Activated CD8-positive, alpha-beta memory T cell treated with anti-CD3 and anti-CD28 coated beads for 36 hours (primary cell): Measurements from ENCODE around the gene SPATA31E1. TPM values are rescaled to one million over a fixed set of nuclear protein-coding genes. Genes with fewer than 3 reads are reported as not detected.
"Not testable (repeated sequence)": the region's sequence is repeated elsewhere in the genome, so short reads cannot be mapped to it uniquely, and the experiment has no call there.

Experiments used
- CTCF ChIA-PET: fragments of 350-600 bp; sonication (Branson Sonifier 250); formaldehyde crosslinking; loops from one replicate; lab custom pipeline; 2021; ENCODE audit warnings: antibody characterized with exemption; lab: Charles Lee
- POLR2A ChIA-PET: fragments of 350-600 bp; sonication (Branson Sonifier 250); formaldehyde crosslinking; loops from one replicate; lab custom pipeline; 2021; ENCODE audit warnings: antibody characterized with exemption; lab: Charles Lee
- total RNA-seq, 2 experiments: library from RNA; stranded (reverse); gene quantifications; one replicate each; pipeline ENCODE4 v1.2.3, GENCODE V29; 2021

The SPATA31E1 gene
- total RNA-seq, 2 experiments from 2014 or later, result not detected

- ChIA-PET CTCF (interaction anchor here (0.6 kb wide), 1 partner anchor 241 kb away, joined by 3 read pairs; no protein-coding TSS in a partner anchor), POLR2A (no interaction called here)
Measured at GRCh38 chr9:87910821-87911220, 28.1 kb downstream of the SPATA31E1 start.

GRCh38 chr9:87917662-87918061 lies 35.0 kb downstream of the SPATA31E1 start, which contains the start of gene SPATA31C1:
TSS of gene SPATA31C1 (plus strand) at chr9:87917962.
- CTCF ChIA-PET, POLR2A ChIA-PET: not testable (repeated sequence)

DNA sequence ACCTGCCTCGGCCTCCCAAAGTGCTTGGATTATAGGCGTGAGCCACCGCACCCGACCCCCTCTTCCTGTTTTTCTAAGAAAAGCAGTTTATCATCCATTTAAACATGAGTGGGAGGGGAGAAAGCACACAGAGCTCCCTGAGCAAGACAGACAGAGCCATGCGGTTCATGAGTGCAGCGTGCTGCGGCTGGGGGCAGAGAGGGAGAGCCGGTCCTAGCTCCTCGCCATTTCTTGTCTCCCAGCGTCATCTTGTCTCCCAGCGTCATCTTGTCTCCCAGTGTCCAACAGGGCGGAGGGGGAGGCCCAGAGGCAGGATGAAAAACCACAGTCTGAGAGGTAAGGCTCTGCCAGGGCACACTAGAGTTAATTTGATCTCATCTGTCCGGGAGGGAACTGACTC lies 36.3 kb downstream of the SPATA31E1 start:
- POLR2A ChIA-PET, result not testable (repeated sequence)

DNA sequence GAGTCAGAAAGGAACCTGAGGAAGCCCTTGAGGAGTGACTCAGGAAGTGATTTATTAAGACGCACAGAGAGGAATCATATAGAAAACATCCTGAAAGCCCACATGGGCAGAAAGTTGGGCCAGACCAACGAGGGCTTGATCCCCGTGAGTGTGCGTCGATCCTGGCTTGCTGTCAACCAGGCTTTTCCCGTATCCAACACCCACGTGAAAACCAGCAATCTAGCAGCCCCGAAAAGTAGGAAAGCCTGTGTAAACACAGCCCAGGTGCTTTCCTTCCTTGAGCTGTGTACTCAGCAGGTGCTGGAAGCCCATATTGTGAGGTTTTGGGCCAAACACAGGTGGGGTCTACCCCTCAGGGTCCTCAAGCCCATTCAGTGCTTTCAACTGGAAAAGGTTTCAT lies 38.9 kb downstream of the SPATA31E1 start:
- CTCF ChIA-PET, POLR2A ChIA-PET: not testable (repeated sequence)

More for the DNA sequence above, 36.3 kb downstream of the SPATA31E1 start:
- CTCF ChIA-PET, result not testable (repeated sequence)

- CTCF ChIA-PET, POLR2A ChIA-PET: not testable (repeated sequence)
Measured at GRCh38 chr9:87923012-87923411, 40.3 kb downstream of the SPATA31E1 start.

DNA sequence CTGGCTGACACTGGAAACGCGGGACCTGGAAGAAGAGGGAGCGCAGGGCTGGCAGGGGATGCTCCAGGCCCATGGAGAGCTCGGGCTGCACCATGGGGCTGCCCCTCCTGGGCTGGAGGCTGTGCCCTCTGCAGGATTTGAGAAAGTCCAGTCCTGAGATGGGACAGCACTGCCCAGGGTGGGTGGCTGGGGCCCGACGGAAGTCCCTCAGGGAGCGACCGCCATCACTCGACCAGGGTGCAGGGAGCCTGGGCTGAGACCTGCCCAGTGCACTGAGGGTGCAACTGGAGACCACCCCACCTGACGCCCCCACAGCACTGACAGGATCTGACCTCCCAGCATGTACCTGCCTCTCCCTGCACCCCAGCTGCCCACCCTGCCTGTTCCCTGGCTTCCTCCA lies 42.2 kb downstream of the SPATA31E1 start:
- CTCF ChIA-PET, POLR2A ChIA-PET: not testable (repeated sequence)

- CTCF ChIA-PET, POLR2A ChIA-PET: not testable (repeated sequence)
Measured at GRCh38 chr9:87929152-87929551, 46.5 kb downstream of the SPATA31E1 start.

- CTCF ChIA-PET, POLR2A ChIA-PET: not testable (repeated sequence)
Measured at GRCh38 chr9:87934444-87934843, 51.8 kb downstream of the SPATA31E1 start.

DNA sequence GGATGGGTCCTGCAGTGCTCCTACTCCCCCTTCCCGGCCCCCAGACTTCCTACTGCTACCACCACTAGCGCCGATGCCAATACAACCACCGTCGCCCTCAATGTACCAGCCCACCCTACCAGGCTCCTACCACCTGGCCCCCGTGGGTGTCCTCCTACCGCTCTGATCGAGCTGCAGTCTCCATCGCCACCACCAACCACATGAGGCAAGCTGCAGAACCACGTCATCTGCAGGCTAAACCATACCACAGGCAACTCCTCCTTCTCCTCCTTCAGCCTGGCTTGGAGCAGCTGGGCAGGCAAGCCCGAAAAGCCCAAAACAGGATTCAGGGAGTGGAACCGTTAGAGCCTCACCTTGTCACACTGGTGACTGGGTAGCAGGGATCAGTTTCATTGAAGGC lies 54.7 kb downstream of the SPATA31E1 start:
- POLR2A ChIA-PET, CTCF ChIA-PET: not testable (repeated sequence)

DNA sequence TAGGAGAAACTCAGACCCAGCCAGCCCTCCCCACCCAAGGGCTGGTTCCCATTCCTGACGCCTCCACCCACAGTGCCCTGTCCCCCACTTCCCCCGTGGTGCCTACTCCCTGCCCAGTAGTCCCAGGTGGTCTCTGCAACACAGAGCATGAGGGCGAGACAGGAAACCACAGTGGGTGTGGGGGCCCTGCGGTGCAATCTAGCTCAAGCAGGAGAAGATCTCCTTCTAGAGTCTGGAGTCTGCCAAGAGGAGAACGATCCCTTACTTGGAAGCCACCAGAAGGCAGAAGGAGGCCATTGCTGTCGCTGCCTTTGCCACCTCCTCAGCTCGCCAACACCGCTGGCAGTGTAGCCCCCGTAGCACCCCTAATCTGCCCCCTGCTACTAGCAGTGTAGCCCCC lies 55.2 kb downstream of the SPATA31E1 start:
- CTCF ChIA-PET, POLR2A ChIA-PET: not testable (repeated sequence)

GRCh38 chr9:87938336-87938735 lies 55.7 kb downstream of the SPATA31E1 start:
- CTCF ChIA-PET, POLR2A ChIA-PET: not testable (repeated sequence)

Other genes starting within 250 kb of the SPATA31E1 start
- 1 to 10 TPM; 1.8 to 1.9 TPM for gene CTSL, start 156.8 kb upstream of the SPATA31E1 start, total RNA-seq
- not detected for gene SPATA31C1, start 35.1 kb downstream of the SPATA31E1 start, total RNA-seq
- gene CDK20, start 91.7 kb downstream of the SPATA31E1 start, total RNA-seq, result 1 to 10 TPM; 2.5 to 4.3 TPM